ENCODE results near the gene PCDH9. TPM values are rescaled to one million over a fixed set of nuclear protein-coding genes. Genes with fewer than 3 reads are reported as not detected.

PCDH9 gene
- total and polyA plus RNA-seq, 2 experiments from 2014 or later, result 0.56 to 0.76 TPM

DNA sequence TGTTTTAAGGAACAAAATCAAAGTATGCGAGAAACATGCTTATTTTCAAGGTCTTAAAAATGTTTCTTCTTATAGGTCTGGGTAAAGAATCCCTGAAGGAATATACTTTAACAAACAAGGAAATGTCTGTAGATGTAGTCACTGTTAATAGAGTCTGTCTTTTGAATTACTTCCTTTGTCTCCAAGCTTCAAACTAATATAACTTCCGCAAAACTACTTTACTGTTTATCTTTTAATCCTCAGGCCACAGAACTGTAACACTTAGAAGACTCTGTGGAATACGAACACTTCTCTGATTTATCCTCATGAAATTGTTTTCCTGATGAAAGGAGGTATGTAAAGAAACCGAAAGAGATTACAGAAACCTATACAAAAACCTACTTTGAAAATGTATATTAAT, 316.0 kb downstream of the PCDH9 start:
- Histone ChIP-seq H3K4me1 (ENCODE audit: insufficient read depth) (no peaks in the 10 kb centered on the region), H3K36me3 (ENCODE audit: low read depth) (no peaks in the 10 kb centered on the region), H3K9ac (no peak overlapping the region), H4K20me1 (ENCODE audit: insufficient read depth) (no peaks in the 10 kb centered on the region), H3K4me3 (no peak overlapping the region), H3K9me2 (ENCODE audit: insufficient read depth) (no peaks in the 10 kb centered on the region; the same call in none of the 2 replicates), H2AFZ (no peak overlapping the region), H3K27ac (no peak overlapping the region), H3F3A (ENCODE audit: insufficient read depth) (no peaks in the 10 kb centered on the region), H3K9me3 (ENCODE audit: low read depth) (no peaks in the 10 kb centered on the region), H3K79me2 (ENCODE audit: insufficient read depth) (no peaks in the 10 kb centered on the region), H3K4me2 (ENCODE audit: unreplicated experiment) (no peak overlapping the region), H3K27me3 (replicated peaks; ENCODE audit: insufficient read depth) (no peaks in the 10 kb centered on the region)
- in situ Hi-C loops (cut with MboI), result no loop called here
- WGBS, 2 experiments (ENCODE audit: low coverage in 1 of 2, low lambda C conversion rate in 2 of 2, missing lambda C conversion rate in 2 of 2), result 28 to 32% methylated on average over 4 of the region's 4 CpGs
- TF ChIP-seq EZH2 (IDR thresholded peaks at IDR 0.05; ENCODE audit: insufficient read depth, poor library complexity, severe bottlenecking) (no peak), EZH2phosphoT487 (IDR thresholded peaks at IDR 0.05; ENCODE audit: insufficient read depth, low read depth) (no peak)
- no peak for DNase-seq

DNA sequence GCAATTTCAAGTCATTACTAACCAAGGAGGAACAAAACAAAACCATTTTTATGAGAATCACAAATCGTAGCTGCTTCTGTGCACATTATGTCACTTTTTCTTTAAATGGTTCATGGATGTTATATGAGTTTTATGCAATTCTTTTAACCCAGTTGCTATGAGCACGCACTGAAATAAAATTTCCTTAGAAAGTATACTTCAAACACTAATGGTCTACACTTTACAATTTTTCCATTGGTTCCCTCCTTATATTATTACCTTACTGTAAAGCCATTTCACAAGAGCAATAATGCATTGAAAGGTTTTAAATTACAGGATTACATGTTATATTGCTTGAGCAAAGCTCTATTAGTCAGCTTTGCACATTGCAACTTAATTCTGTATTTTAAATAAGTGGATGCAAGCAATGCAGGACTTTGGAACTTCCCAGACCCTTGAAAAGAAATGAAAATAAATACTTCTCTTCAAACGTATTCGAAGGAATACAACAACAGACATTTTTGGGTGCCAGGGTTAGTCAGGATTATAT, 318.7 kb downstream of the PCDH9 start:
- in situ Hi-C loops (cut with MboI), result no loop called here
- Histone ChIP-seq H2AFZ (no peak overlapping the region), H3K9me2 (ENCODE audit: insufficient read depth) (no peaks in the 10 kb centered on the region; the same call in none of the 2 replicates), H3K9me3 (ENCODE audit: low read depth) (no peaks in the 10 kb centered on the region), H4K20me1 (ENCODE audit: insufficient read depth) (no peaks in the 10 kb centered on the region), H3K27ac (no peak overlapping the region), H3F3A (ENCODE audit: insufficient read depth) (no peaks in the 10 kb centered on the region), H3K4me2 (ENCODE audit: unreplicated experiment) (no peak overlapping the region), H3K9ac (no peak overlapping the region), H3K79me2 (ENCODE audit: insufficient read depth) (no peaks in the 10 kb centered on the region), H3K4me1 (ENCODE audit: insufficient read depth) (no peaks in the 10 kb centered on the region), H3K36me3 (ENCODE audit: low read depth) (no peaks in the 10 kb centered on the region), H3K4me3 (no peak overlapping the region), H3K27me3 (replicated peaks; ENCODE audit: insufficient read depth) (no peaks in the 10 kb centered on the region)
- TF ChIP-seq EZH2phosphoT487 (IDR thresholded peaks at IDR 0.05; ENCODE audit: insufficient read depth, low read depth), result no peak
- no peak for TF ChIP-seq EZH2 (IDR thresholded peaks at IDR 0.05; ENCODE audit: insufficient read depth, poor library complexity, severe bottlenecking)
- 19 to 23% methylated on average over 4 of the region's 4 CpGs for WGBS, 2 experiments (ENCODE audit: low coverage in 1 of 2, low lambda C conversion rate in 2 of 2, missing lambda C conversion rate in 2 of 2)
- DNase-seq, result no peak

GRCh38 chr13:66899955-66900354, 330.2 kb downstream of the PCDH9 start:
- in situ Hi-C loops (cut with MboI), result no loop called here
- Histone ChIP-seq H3K79me2 (ENCODE audit: insufficient read depth) (no peaks in the 10 kb centered on the region), H3F3A (ENCODE audit: insufficient read depth) (no peaks in the 10 kb centered on the region), H3K36me3 (ENCODE audit: low read depth) (no peaks in the 10 kb centered on the region), H4K20me1 (ENCODE audit: insufficient read depth) (no peaks in the 10 kb centered on the region), H3K27ac (no peak overlapping the region), H3K9ac (no peak overlapping the region), H3K4me2 (ENCODE audit: unreplicated experiment) (no peak overlapping the region), H2AFZ (no peak overlapping the region), H3K4me3 (no peak overlapping the region), H3K4me1 (ENCODE audit: insufficient read depth) (no peaks in the 10 kb centered on the region), H3K9me3 (ENCODE audit: low read depth) (peaks cover 12% of the 10 kb centered on the region), H3K27me3 (replicated peaks; ENCODE audit: insufficient read depth) (no peaks in the 10 kb centered on the region), H3K9me2 (ENCODE audit: insufficient read depth) (no peaks in the 10 kb centered on the region; the same call in 1 of the 2 replicates)
- TF ChIP-seq EZH2phosphoT487 (IDR thresholded peaks at IDR 0.05; ENCODE audit: insufficient read depth, low read depth), result no peak
- TF ChIP-seq EZH2 (IDR thresholded peaks at IDR 0.05; ENCODE audit: insufficient read depth, poor library complexity, severe bottlenecking), result no peak
- DNase-seq, result no peak
- WGBS, 2 experiments (ENCODE audit: low coverage in 1 of 2, low lambda C conversion rate in 2 of 2, missing lambda C conversion rate in 2 of 2), result 37 to 38% methylated on average over 3 of the region's 3 CpGs

- in situ Hi-C loops (cut with MboI), result no loop called here
- no peaks in the 10 kb centered on the region for H3K36me3 ChIP-seq (ENCODE audit: low read depth)
Measured at GRCh38 chr13:66896933-66897332, 333.2 kb downstream of the PCDH9 start.

More at GRCh38 chr13:66896933-66897332, 333.2 kb downstream of the PCDH9 start:
- no peaks in the 10 kb centered on the region for H3F3A ChIP-seq (ENCODE audit: insufficient read depth)
- H3K79me2 ChIP-seq (ENCODE audit: insufficient read depth), result no peaks in the 10 kb centered on the region
- H3K9me2 ChIP-seq (ENCODE audit: insufficient read depth), result no peaks in the 10 kb centered on the region; the same call in 1 of the 2 replicates
- no peak overlapping the region for H3K27ac ChIP-seq
- no peaks in the 10 kb centered on the region for H4K20me1 ChIP-seq (ENCODE audit: insufficient read depth)
- DNase-seq, result no peak
- no peak for TF ChIP-seq EZH2 (IDR thresholded peaks at IDR 0.05; ENCODE audit: insufficient read depth, poor library complexity, severe bottlenecking)
- TF ChIP-seq EZH2phosphoT487 (IDR thresholded peaks at IDR 0.05; ENCODE audit: insufficient read depth, low read depth), result no peak
- H2AFZ ChIP-seq, result no peak overlapping the region
- H3K27me3 ChIP-seq (replicated peaks; ENCODE audit: insufficient read depth), result no peaks in the 10 kb centered on the region
- no peak overlapping the region for H3K4me3 ChIP-seq
- peaks cover 3% of the 10 kb centered on the region for H3K9me3 ChIP-seq (ENCODE audit: low read depth)
- WGBS, 2 experiments (ENCODE audit: low coverage in 1 of 2, low lambda C conversion rate in 2 of 2, missing lambda C conversion rate in 2 of 2), result 0 to 7% methylated on average over 1 of the region's 1 CpG
- no peak overlapping the region for H3K4me2 ChIP-seq (ENCODE audit: unreplicated experiment)
- H3K9ac ChIP-seq, result no peak overlapping the region
- H3K4me1 ChIP-seq (ENCODE audit: insufficient read depth), result no peaks in the 10 kb centered on the region
